ENCODE data around the gene MGAT4C.

The MGAT4C gene

DNA sequence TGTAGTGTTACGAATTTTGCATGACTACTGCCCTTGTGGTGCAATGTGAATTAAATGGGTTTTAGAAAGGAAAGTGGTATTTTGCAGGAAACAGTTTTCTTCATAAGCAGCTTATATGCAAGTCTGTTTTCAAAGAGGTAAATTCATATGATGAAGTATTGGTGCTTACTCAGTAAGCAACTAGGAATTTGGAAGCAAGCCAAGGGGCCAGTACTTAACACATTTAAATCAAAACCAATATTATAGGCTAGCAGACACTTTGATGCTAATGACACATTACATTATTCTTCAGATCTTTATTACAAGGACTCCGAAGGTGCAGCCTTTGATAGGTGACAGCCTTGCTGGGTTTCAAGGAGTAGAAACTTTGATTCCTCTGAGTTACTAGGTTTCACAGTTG, 23.1 kb downstream of the MGAT4C start:
- no peak for DNase-seq
- Histone ChIP-seq H3K36me3 (ENCODE audit: control insufficient read depth, insufficient read depth, low read length) (no peaks in the 10 kb centered on the region), H3K27me3 (replicated peaks; ENCODE audit: control insufficient read depth, insufficient read depth, low read length, poor library complexity, severe bottlenecking) (no peaks in the 10 kb centered on the region), H3K4me1 (ENCODE audit: control insufficient read depth, insufficient read depth, low read length, poor library complexity, severe bottlenecking) (no peaks in the 10 kb centered on the region), H3K27ac (ENCODE audit: insufficient read depth, low read length, poor library complexity, severe bottlenecking) (no peak overlapping the region), H3K9me3 (ENCODE audit: control insufficient read depth, low read length) (no peaks in the 10 kb centered on the region), H3K4me3 (ENCODE audit: insufficient read depth, low read depth, low read length, poor library complexity, severe bottlenecking) (no peak overlapping the region)

DNA sequence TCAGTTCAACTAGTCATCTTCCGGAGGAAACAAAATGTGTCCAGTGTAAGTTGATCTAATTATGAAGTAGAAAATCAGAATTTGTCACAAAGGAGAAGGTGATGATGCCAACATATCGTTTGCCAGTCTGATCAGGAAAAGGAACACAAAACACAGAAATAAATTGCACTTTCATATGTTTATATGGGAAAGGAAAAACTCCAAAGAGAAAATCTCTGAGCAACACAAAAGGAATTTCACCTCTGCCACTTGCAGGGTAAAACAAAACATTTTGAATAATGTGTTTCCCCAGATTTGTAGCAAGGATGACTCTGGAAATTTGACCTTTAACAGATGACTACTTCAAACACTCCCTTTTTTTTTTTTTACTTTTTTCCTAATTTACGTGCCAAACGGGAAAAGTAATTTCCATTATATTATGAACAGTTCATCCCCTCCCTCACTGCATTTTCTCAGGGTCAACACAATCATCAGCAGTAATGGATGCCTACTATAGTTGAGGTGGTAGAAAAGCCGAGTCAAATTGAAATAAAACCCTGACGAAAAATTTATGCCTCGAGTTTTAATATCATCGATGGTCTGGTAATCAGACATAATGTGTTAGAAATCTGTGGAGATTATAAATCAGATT, 25.6 kb downstream of the MGAT4C start:
- H3K4me1 ChIP-seq (ENCODE audit: control insufficient read depth, insufficient read depth, low read length, poor library complexity, severe bottlenecking): no peaks in the 10 kb centered on the region
- H3K9me3 ChIP-seq (ENCODE audit: control insufficient read depth, low read length): no peaks in the 10 kb centered on the region
- H3K27ac ChIP-seq (ENCODE audit: insufficient read depth, low read length, poor library complexity, severe bottlenecking): no peak overlapping the region
- no peak overlapping the region for H3K4me3 ChIP-seq (ENCODE audit: insufficient read depth, low read depth, low read length, poor library complexity, severe bottlenecking)
- H3K36me3 ChIP-seq (ENCODE audit: control insufficient read depth, insufficient read depth, low read length): no peaks in the 10 kb centered on the region
- DNase-seq: no peak
- H3K27me3 ChIP-seq (replicated peaks; ENCODE audit: control insufficient read depth, insufficient read depth, low read length, poor library complexity, severe bottlenecking): no peaks in the 10 kb centered on the region

DNA sequence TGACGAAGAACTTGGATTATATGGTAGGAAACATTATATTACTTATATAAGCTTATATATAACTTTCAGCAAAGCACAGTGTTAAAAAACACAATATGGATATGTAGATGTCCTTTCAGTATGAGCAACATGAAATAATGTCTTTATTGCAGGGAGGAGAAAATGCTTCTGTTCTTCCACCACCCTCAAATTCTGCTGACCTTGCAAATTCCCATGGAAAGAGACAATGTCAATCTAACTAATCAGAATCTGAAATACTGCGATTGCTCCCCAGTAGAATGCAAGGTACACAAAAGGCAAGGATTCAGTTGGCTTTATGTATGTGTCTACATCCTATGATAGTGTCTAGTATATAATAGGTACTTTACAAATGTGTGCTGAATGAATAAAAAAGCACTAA, 26.4 kb downstream of the MGAT4C start:
- H3K4me3 ChIP-seq (ENCODE audit: insufficient read depth, low read depth, low read length, poor library complexity, severe bottlenecking): no peak overlapping the region
- no peak overlapping the region for H3K27ac ChIP-seq (ENCODE audit: insufficient read depth, low read length, poor library complexity, severe bottlenecking)
- H3K27me3 ChIP-seq (replicated peaks; ENCODE audit: control insufficient read depth, insufficient read depth, low read length, poor library complexity, severe bottlenecking): no peaks in the 10 kb centered on the region
- no peaks in the 10 kb centered on the region for H3K4me1 ChIP-seq (ENCODE audit: control insufficient read depth, insufficient read depth, low read length, poor library complexity, severe bottlenecking)
- DNase-seq: no peak
- no peaks in the 10 kb centered on the region for H3K36me3 ChIP-seq (ENCODE audit: control insufficient read depth, insufficient read depth, low read length)
- H3K9me3 ChIP-seq (ENCODE audit: control insufficient read depth, low read length): no peaks in the 10 kb centered on the region

GRCh38 chr12:86228656-86229055, 27.5 kb downstream of the MGAT4C start:
- H3K9me3 ChIP-seq (ENCODE audit: control insufficient read depth, low read length): no peaks in the 10 kb centered on the region
- no peaks in the 10 kb centered on the region for H3K4me1 ChIP-seq (ENCODE audit: control insufficient read depth, insufficient read depth, low read length, poor library complexity, severe bottlenecking)
- no peaks in the 10 kb centered on the region for H3K36me3 ChIP-seq (ENCODE audit: control insufficient read depth, insufficient read depth, low read length)
- no peak overlapping the region for H3K27ac ChIP-seq (ENCODE audit: insufficient read depth, low read length, poor library complexity, severe bottlenecking)
- H3K27me3 ChIP-seq (replicated peaks; ENCODE audit: control insufficient read depth, insufficient read depth, low read length, poor library complexity, severe bottlenecking): no peaks in the 10 kb centered on the region
- no peak for DNase-seq
- H3K4me3 ChIP-seq (ENCODE audit: insufficient read depth, low read depth, low read length, poor library complexity, severe bottlenecking): no peak overlapping the region

DNA sequence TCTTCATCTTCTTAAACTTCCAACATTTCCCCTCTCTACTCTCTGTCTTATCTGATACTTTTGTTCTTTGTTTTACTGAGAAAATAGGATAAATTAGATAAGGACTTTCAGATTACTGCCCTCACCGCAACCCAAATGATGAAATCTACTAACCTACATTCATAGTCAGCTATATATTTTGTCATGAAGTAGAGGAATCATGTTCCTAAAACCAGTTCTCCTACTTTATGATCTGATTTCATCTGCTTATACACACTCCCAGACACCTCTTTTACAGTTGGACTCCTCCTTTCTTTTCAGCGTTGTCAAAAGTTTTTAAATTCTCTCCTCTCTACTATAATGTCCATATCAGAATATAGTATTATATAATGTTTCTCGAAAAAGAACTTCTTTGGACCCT, 29.7 kb downstream of the MGAT4C start:
- Histone ChIP-seq H3K36me3 (ENCODE audit: control insufficient read depth, insufficient read depth, low read length) (no peaks in the 10 kb centered on the region), H3K4me1 (ENCODE audit: control insufficient read depth, insufficient read depth, low read length, poor library complexity, severe bottlenecking) (no peaks in the 10 kb centered on the region), H3K4me3 (ENCODE audit: insufficient read depth, low read depth, low read length, poor library complexity, severe bottlenecking) (no peak overlapping the region), H3K27me3 (replicated peaks; ENCODE audit: control insufficient read depth, insufficient read depth, low read length, poor library complexity, severe bottlenecking) (no peaks in the 10 kb centered on the region), H3K9me3 (ENCODE audit: control insufficient read depth, low read length) (no peaks in the 10 kb centered on the region), H3K27ac (ENCODE audit: insufficient read depth, low read length, poor library complexity, severe bottlenecking) (no peak overlapping the region)
- no peak for DNase-seq

DNA sequence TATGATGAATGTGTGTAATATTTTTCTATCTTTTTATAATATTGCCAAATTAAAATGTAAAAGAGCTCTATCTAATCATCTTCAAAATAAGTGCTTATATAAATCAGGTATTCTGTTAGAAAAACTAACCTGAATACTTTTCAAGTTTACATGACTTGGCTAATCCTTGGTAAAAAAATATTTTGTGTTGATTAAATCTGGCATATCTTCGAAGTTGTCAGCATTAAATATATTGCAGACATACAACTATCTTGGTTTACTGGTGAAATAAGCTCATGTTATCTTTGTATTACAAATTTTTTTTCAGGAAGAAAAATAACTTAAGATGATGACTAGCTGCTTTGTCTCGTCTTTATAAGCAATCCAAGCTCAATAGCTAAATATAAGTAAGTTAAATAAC, 39.6 kb downstream of the MGAT4C start:
- H3K4me3 ChIP-seq (ENCODE audit: insufficient read depth, low read depth, low read length, poor library complexity, severe bottlenecking): no peak overlapping the region
- H3K9me3 ChIP-seq (ENCODE audit: control insufficient read depth, low read length): no peaks in the 10 kb centered on the region
- no peaks in the 10 kb centered on the region for H3K27me3 ChIP-seq (replicated peaks; ENCODE audit: control insufficient read depth, insufficient read depth, low read length, poor library complexity, severe bottlenecking)
- no peaks in the 10 kb centered on the region for H3K36me3 ChIP-seq (ENCODE audit: control insufficient read depth, insufficient read depth, low read length)
- no peak for DNase-seq
- no peaks in the 10 kb centered on the region for H3K4me1 ChIP-seq (ENCODE audit: control insufficient read depth, insufficient read depth, low read length, poor library complexity, severe bottlenecking)
- no peak overlapping the region for H3K27ac ChIP-seq (ENCODE audit: insufficient read depth, low read length, poor library complexity, severe bottlenecking)

DNA sequence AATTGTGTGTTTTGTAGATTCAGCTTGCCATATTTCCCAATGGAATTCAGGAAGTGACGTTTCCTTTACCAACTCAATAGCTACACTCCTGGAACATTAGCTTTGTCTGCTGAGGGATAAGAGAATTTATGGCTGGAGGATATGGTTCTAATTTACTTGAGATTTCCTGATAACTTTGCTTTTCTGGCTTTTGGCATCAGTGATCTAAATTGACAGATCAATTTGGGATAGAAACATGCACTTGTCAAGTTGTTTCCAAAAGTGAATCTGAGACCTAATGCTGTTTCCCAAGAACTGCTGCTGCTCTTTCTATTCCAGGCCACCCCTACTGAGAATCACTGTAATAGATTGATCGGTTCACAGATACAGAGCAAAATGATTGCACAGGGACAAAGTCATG, 43.2 kb downstream of the MGAT4C start:
- no peaks in the 10 kb centered on the region for H3K27me3 ChIP-seq (replicated peaks; ENCODE audit: control insufficient read depth, insufficient read depth, low read length, poor library complexity, severe bottlenecking)
- H3K4me3 ChIP-seq (ENCODE audit: insufficient read depth, low read depth, low read length, poor library complexity, severe bottlenecking): no peak overlapping the region
- no peaks in the 10 kb centered on the region for H3K36me3 ChIP-seq (ENCODE audit: control insufficient read depth, insufficient read depth, low read length)
- DNase-seq: no peak
- no peaks in the 10 kb centered on the region for H3K4me1 ChIP-seq (ENCODE audit: control insufficient read depth, insufficient read depth, low read length, poor library complexity, severe bottlenecking)
- no peaks in the 10 kb centered on the region for H3K9me3 ChIP-seq (ENCODE audit: control insufficient read depth, low read length)
- no peak overlapping the region for H3K27ac ChIP-seq (ENCODE audit: insufficient read depth, low read length, poor library complexity, severe bottlenecking)

- no peaks in the 10 kb centered on the region for H3K36me3 ChIP-seq (ENCODE audit: control insufficient read depth, insufficient read depth, low read length)
- no peaks in the 10 kb centered on the region for H3K27me3 ChIP-seq (replicated peaks; ENCODE audit: control insufficient read depth, insufficient read depth, low read length, poor library complexity, severe bottlenecking)
- DNase-seq: no peak
- H3K4me3 ChIP-seq (ENCODE audit: insufficient read depth, low read depth, low read length, poor library complexity, severe bottlenecking): no peak overlapping the region
- H3K4me1 ChIP-seq (ENCODE audit: control insufficient read depth, insufficient read depth, low read length, poor library complexity, severe bottlenecking): no peaks in the 10 kb centered on the region
- no peaks in the 10 kb centered on the region for H3K9me3 ChIP-seq (ENCODE audit: control insufficient read depth, low read length)
- H3K27ac ChIP-seq (ENCODE audit: insufficient read depth, low read length, poor library complexity, severe bottlenecking): no peak overlapping the region
Observed at GRCh38 chr12:86198696-86199444, 57.3 kb downstream of the MGAT4C start.

DNA sequence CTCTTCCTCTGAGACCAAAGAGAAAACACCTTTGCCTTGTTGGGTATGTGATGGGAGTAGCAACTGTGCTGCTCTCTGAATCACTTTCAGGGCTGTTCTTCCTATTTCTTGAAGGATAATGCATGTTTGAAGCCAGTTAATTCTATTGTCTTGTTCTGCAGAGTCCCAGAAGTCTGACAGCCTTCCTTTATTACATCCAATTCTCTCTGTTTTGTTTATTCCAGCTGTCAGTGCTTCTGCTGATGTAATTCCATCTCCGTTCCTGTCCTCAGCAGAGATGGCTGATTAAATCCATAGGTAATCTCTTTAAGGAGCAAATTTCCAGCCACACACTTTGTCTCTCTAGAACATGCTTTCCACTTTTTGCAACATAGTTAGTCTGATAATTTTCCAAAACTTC, 59.7 kb downstream of the MGAT4C start:
- H3K4me1 ChIP-seq (ENCODE audit: control insufficient read depth, insufficient read depth, low read length, poor library complexity, severe bottlenecking): no peaks in the 10 kb centered on the region
- DNase-seq: no peak
- no peaks in the 10 kb centered on the region for H3K36me3 ChIP-seq (ENCODE audit: control insufficient read depth, insufficient read depth, low read length)
- H3K27ac ChIP-seq (ENCODE audit: insufficient read depth, low read length, poor library complexity, severe bottlenecking): no peak overlapping the region
- no peak overlapping the region for H3K4me3 ChIP-seq (ENCODE audit: insufficient read depth, low read depth, low read length, poor library complexity, severe bottlenecking)
- H3K27me3 ChIP-seq (replicated peaks; ENCODE audit: control insufficient read depth, insufficient read depth, low read length, poor library complexity, severe bottlenecking): no peaks in the 10 kb centered on the region
- no peaks in the 10 kb centered on the region for H3K9me3 ChIP-seq (ENCODE audit: control insufficient read depth, low read length)

- H3K9me3 ChIP-seq (ENCODE audit: control insufficient read depth, low read length): no peaks in the 10 kb centered on the region
- H3K4me3 ChIP-seq (ENCODE audit: insufficient read depth, low read depth, low read length, poor library complexity, severe bottlenecking): no peak overlapping the region
- H3K4me1 ChIP-seq (ENCODE audit: control insufficient read depth, insufficient read depth, low read length, poor library complexity, severe bottlenecking): no peaks in the 10 kb centered on the region
- no peaks in the 10 kb centered on the region for H3K36me3 ChIP-seq (ENCODE audit: control insufficient read depth, insufficient read depth, low read length)
- H3K27me3 ChIP-seq (replicated peaks; ENCODE audit: control insufficient read depth, insufficient read depth, low read length, poor library complexity, severe bottlenecking): no peaks in the 10 kb centered on the region
- no peak overlapping the region for H3K27ac ChIP-seq (ENCODE audit: insufficient read depth, low read length, poor library complexity, severe bottlenecking)
- no peak for DNase-seq
Observed at GRCh38 chr12:86194721-86195120, 61.5 kb downstream of the MGAT4C start.
